PC-9 (cell line): Measurements from ENCODE around the gene TBCD. TPM values are rescaled to one million over a fixed set of nuclear protein-coding genes. Genes with fewer than 3 reads are reported as not detected.

Experiments
- BruUV-seq: library from RNA; stranded (reverse); fragments of 400-500 nt; replicated peaks from 2 replicates; lab custom pipeline; 2021; lab: Mats Ljungman, UMichigan
- CTCF ChIA-PET: fragments of 300-600 bp; sonication (Branson Sonifier 250); formaldehyde crosslinking; loops from one replicate; lab custom pipeline; 2022; ENCODE audit warnings: antibody characterized with exemption; lab: Charles Lee
- POLR2A ChIA-PET: fragments of 300-600 bp; sonication (Branson Sonifier 250); formaldehyde crosslinking; loops from one replicate; lab custom pipeline; 2022; ENCODE audit warnings: antibody characterized with exemption; ENCODE audit not compliant: unreplicated experiment; lab: Charles Lee
- DNase-seq, 2 experiments: peaks; one replicate each; pipeline versions ENCODE4 v3.0.0 to v3.0.0-alpha.2; 2015 to 2022; ENCODE audit warnings: mixed read lengths in 1 of 2
- H2AFZ ChIP-seq: fragments of 200-600 bp; sonication (generic); 2 replicates; pipeline ENCODE4 v1.8.1; 2017; ENCODE audit warnings: antibody characterized with exemption
- H3F3A ChIP-seq: fragments of 200-600 bp; sonication (generic); 2 replicates; pipeline ENCODE4 v1.8.1; 2017; ENCODE audit warnings: antibody characterized with exemption, mild to moderate bottlenecking, low read depth; ENCODE audit not compliant: insufficient read depth
- H3K27ac ChIP-seq: fragments of 200-600 bp; sonication (generic); 2 replicates; pipeline ENCODE4 v1.6.1; 2016; ENCODE audit warnings: mixed run types
- H3K27me3 ChIP-seq: fragments of 200-600 bp; sonication (generic); 2 replicates; pipeline ENCODE4 v1.6.1; 2016; ENCODE audit warnings: low read depth, mixed run types; ENCODE audit not compliant: insufficient read depth
- H3K36me3 ChIP-seq: fragments of 200-600 bp; sonication (generic); 2 replicates; pipeline ENCODE4 v1.6.1; 2016; ENCODE audit warnings: low read depth, mixed run types
- H3K4me1 ChIP-seq: fragments of 200-600 bp; sonication (generic); replicated peaks from 2 replicates; pipeline ENCODE4 v1.6.1; 2016; ENCODE audit warnings: mixed run types; ENCODE audit not compliant: insufficient read depth
- H3K4me2 ChIP-seq: fragments of 200-600 bp; sonication (generic); 2 replicates; pipeline ENCODE4 v1.6.1; 2017; ENCODE audit warnings: mixed run types
- H3K4me3 ChIP-seq: fragments of 200-600 bp; sonication (generic); 2 replicates; pipeline ENCODE4 v1.6.1; 2016; ENCODE audit warnings: mixed run types
- H3K79me2 ChIP-seq: fragments of 200-600 bp; sonication (generic); 2 replicates; pipeline ENCODE4 v1.6.1; 2017; ENCODE audit warnings: low read depth, mixed run types
- H3K9me2 ChIP-seq: fragments of 200-600 bp; sonication (generic); 2 replicates; pipeline ENCODE4 v1.8.1; 2017; ENCODE audit warnings: mild to moderate bottlenecking; ENCODE audit not compliant: insufficient read depth
- H3K9me3 ChIP-seq: fragments of 200-600 bp; sonication (generic); 2 replicates; pipeline ENCODE4 v1.8.1; 2016; ENCODE audit warnings: low read depth; ENCODE audit not compliant: insufficient read depth
- H4K20me1 ChIP-seq: fragments of 200-600 bp; sonication (generic); 2 replicates; pipeline ENCODE4 v1.8.1; 2017; ENCODE audit not compliant: insufficient read depth
- CTCF ChIP-seq: fragments of 200-600 bp; sonication (generic); conservative IDR thresholded peaks from 2 replicates; pipeline ENCODE4 v1.6.1; 2017; ENCODE audit warnings: mixed run types, antibody characterized with exemption, mild to moderate bottlenecking, moderate library complexity
- EZH2 ChIP-seq: fragments of 200-600 bp; sonication (generic); IDR thresholded peaks from 2 replicates; pipeline ENCODE4 v1.8.0; 2017; ENCODE audit warnings: antibody characterized with exemption, low read depth
- intact Hi-C: fragments of 100-400 bp; cut with micrococcal nuclease; formaldehyde crosslinking; loops from one replicate; pipeline ENCODE4 v1.10.0; 2022; ENCODE audit not compliant: unreplicated experiment
- total RNA-seq: library from RNA; stranded (reverse); gene quantifications from 2 replicates; pipeline ENCODE4 v1.2.3, GENCODE V29; 2021

TBCD gene
- total RNA-seq, 1 experiment from 2014 or later, result 115 TPM

- Histone ChIP-seq H3F3A (no peaks in the 10 kb centered on the region), H4K20me1 (no peaks in the 10 kb centered on the region), H3K9me2 (no peaks in the 10 kb centered on the region), H3K27ac (no peak overlapping the region), H3K4me2 (no peak overlapping the region), H3K79me2 (no peaks in the 10 kb centered on the region), H3K27me3 (no peaks in the 10 kb centered on the region), H2AFZ (no peak overlapping the region), H3K36me3 (no peaks in the 10 kb centered on the region), H3K9me3 (no peaks in the 10 kb centered on the region), H3K4me1 (no peaks in the 10 kb centered on the region), H3K4me3 (no peak overlapping the region)
- CTCF ChIA-PET, result no interaction called here
- TF ChIP-seq CTCF (no peak), EZH2 (no peak)
- POLR2A ChIA-PET, result interaction anchor here (0.6 kb wide), 1 partner anchor 19 kb away, joined by 3 read pairs; no protein-coding TSS in a partner anchor
- intact Hi-C loops, result no loop called here
- no TSS peak for BruUV-seq
- no peak for DNase-seq
Measured at GRCh38 chr17:82814834-82815233, 63.0 kb downstream of the TBCD start.

GRCh38 chr17:82815354-82815753 lies 63.5 kb downstream of the TBCD start:
- no peak overlapping the region for H3K4me3 ChIP-seq
- H3K79me2 ChIP-seq, result no peaks in the 10 kb centered on the region
- ChIA-PET CTCF (no interaction called here), POLR2A (no interaction called here)
- H3K9me3 ChIP-seq, result no peaks in the 10 kb centered on the region
- DNase-seq, result no peak
- H3F3A ChIP-seq, result no peaks in the 10 kb centered on the region
- TF ChIP-seq EZH2 (no peak), CTCF (no peak)
- BruUV-seq, result no TSS peak
- no peaks in the 10 kb centered on the region for H3K27me3 ChIP-seq
- no peaks in the 10 kb centered on the region for H3K36me3 ChIP-seq
- no peak overlapping the region for H3K4me2 ChIP-seq
- H3K4me1 ChIP-seq, result no peaks in the 10 kb centered on the region
- no peaks in the 10 kb centered on the region for H4K20me1 ChIP-seq
- H2AFZ ChIP-seq, result no peak overlapping the region
- H3K9me2 ChIP-seq, result no peaks in the 10 kb centered on the region
- H3K27ac ChIP-seq, result no peak overlapping the region
- intact Hi-C loops, result no loop called here

- CTCF ChIA-PET, result no interaction called here
- Histone ChIP-seq H2AFZ (no peak overlapping the region), H4K20me1 (no peaks in the 10 kb centered on the region), H3K9me2 (no peaks in the 10 kb centered on the region), H3K27ac (no peak overlapping the region), H3K36me3 (no peaks in the 10 kb centered on the region), H3K27me3 (no peaks in the 10 kb centered on the region), H3K4me1 (no peaks in the 10 kb centered on the region), H3K4me2 (no peak overlapping the region), H3K4me3 (no peak overlapping the region), H3F3A (no peaks in the 10 kb centered on the region), H3K9me3 (no peaks in the 10 kb centered on the region), H3K79me2 (no peaks in the 10 kb centered on the region)
- POLR2A ChIA-PET, result no interaction called here
- TF ChIP-seq EZH2, result no peak
- intact Hi-C loops, result no loop called here
- no TSS peak for BruUV-seq
- no peak for DNase-seq
Measured at GRCh38 chr17:82815790-82816305, 64.0 kb downstream of the TBCD start.

- no peaks in the 10 kb centered on the region for H3K4me1 ChIP-seq
- H3K9me2 ChIP-seq, result no peaks in the 10 kb centered on the region
- no peak overlapping the region for H3K27ac ChIP-seq
- H3K36me3 ChIP-seq, result no peaks in the 10 kb centered on the region
- H3K4me2 ChIP-seq, result no peak overlapping the region
- no peak for DNase-seq
- intact Hi-C loops, result no loop called here
- no peaks in the 10 kb centered on the region for H3F3A ChIP-seq
- no peaks in the 10 kb centered on the region for H3K27me3 ChIP-seq
- CTCF ChIA-PET, result no interaction called here
- H3K79me2 ChIP-seq, result no peaks in the 10 kb centered on the region
- POLR2A ChIA-PET, result no interaction called here
- H3K9me3 ChIP-seq, result no peaks in the 10 kb centered on the region
- BruUV-seq, result no TSS peak
- no peak overlapping the region for H3K4me3 ChIP-seq
- TF ChIP-seq CTCF, result no peak
- TF ChIP-seq EZH2, result no peak
- H4K20me1 ChIP-seq, result no peaks in the 10 kb centered on the region
- no peak overlapping the region for H2AFZ ChIP-seq
Measured at GRCh38 chr17:82816358-82816757, 64.5 kb downstream of the TBCD start.
